Measurements from ENCODE around the gene SIPA1L3.

DNA sequence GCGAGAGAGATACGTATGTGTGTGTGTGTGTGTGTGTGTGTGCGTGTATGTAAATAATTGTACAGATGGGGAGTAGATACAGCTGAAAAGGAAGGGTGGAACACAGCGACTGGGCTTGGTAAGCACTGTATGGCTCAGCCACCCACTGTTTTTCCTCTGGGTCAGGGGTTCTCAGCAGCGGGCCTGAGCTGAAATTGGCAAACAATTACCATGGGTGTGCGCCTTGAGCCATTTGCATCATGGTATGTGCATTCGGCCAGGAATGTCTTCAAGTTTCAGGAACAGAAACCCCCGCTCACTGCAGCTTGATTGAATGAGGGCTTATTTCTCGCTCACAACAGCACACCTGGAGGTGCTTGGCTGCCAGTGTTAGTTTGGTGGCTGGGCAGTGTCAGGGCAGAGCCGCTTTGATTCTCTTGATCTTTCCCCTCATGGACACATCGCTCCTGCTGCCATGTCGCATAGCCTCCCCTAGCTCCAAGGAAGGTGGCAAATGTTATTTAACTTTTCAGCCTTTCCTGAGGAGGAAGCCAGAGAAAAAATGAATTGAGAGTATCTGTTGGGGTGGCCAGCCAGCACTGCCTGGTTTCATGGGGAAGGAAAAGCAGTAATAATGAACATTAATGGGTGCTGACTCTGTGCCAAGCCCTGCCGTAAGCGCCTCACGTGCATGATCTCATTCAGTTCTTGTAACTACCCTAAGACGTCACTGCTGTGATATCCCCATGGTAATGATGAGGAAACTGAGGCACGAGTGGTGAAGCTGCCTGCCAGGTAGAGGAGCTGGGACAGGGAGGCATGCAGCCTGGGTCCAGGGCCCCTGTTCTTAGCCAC lies 126.9 kb downstream of the SIPA1L3 start:
- no peak for TF ChIP-seq EGR1 (IDR thresholded peaks at IDR 0.05)
- TF ChIP-seq, protein P1, sequence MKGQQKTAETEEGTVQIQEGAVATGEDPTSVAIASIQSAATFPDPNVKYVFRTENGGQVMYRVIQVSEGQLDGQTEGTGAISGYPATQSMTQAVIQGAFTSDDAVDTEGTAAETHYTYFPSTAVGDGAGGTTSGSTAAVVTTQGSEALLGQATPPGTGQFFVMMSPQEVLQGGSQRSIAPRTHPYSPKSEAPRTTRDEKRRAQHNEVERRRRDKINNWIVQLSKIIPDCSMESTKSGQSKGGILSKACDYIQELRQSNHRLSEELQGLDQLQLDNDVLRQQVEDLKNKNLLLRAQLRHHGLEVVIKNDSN (IDR thresholded peaks at IDR 0.05) = no peak
- TF ChIP-seq CEBPB (IDR thresholded peaks at IDR 0.05) = no peak
- no peak for TF ChIP-seq TAF1 (IDR thresholded peaks at IDR 0.05; ENCODE audit: low read depth)
- no peak for TF ChIP-seq YY1 (IDR thresholded peaks at IDR 0.05; ENCODE audit: low read depth)
- TF ChIP-seq RAD21 (IDR thresholded peaks at IDR 0.05; ENCODE audit: low read depth) = no peak
- TF ChIP-seq, protein P2, sequence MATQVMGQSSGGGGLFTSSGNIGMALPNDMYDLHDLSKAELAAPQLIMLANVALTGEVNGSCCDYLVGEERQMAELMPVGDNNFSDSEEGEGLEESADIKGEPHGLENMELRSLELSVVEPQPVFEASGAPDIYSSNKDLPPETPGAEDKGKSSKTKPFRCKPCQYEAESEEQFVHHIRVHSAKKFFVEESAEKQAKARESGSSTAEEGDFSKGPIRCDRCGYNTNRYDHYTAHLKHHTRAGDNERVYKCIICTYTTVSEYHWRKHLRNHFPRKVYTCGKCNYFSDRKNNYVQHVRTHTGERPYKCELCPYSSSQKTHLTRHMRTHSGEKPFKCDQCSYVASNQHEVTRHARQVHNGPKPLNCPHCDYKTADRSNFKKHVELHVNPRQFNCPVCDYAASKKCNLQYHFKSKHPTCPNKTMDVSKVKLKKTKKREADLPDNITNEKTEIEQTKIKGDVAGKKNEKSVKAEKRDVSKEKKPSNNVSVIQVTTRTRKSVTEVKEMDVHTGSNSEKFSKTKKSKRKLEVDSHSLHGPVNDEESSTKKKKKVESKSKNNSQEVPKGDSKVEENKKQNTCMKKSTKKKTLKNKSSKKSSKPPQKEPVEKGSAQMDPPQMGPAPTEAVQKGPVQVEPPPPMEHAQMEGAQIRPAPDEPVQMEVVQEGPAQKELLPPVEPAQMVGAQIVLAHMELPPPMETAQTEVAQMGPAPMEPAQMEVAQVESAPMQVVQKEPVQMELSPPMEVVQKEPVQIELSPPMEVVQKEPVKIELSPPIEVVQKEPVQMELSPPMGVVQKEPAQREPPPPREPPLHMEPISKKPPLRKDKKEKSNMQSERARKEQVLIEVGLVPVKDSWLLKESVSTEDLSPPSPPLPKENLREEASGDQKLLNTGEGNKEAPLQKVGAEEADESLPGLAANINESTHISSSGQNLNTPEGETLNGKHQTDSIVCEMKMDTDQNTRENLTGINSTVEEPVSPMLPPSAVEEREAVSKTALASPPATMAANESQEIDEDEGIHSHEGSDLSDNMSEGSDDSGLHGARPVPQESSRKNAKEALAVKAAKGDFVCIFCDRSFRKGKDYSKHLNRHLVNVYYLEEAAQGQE (IDR thresholded peaks at IDR 0.05; ENCODE audit: low read depth) = no peak
- TF ChIP-seq TCF12 (IDR thresholded peaks at IDR 0.05; ENCODE audit: low read depth) = no peak
- no peak for TF ChIP-seq ZBTB7A (IDR thresholded peaks at IDR 0.05; ENCODE audit: low read depth)
- TF ChIP-seq NFIC (IDR thresholded peaks at IDR 0.05) = no peak
- no peak for TF ChIP-seq CREB1 (IDR thresholded peaks at IDR 0.05; ENCODE audit: low read depth)

Data from Ishikawa (cell line).